ENCODE data around the gene MYMX. TPM values are rescaled to one million over a fixed set of nuclear protein-coding genes. Genes with fewer than 3 reads are reported as not detected.

MYMX gene
- total and polyA plus RNA-seq, 2 of the 13 experiments (the other 11 are each of a cell fraction or from before 2014, with no cell fraction given) = not detected

DNA sequence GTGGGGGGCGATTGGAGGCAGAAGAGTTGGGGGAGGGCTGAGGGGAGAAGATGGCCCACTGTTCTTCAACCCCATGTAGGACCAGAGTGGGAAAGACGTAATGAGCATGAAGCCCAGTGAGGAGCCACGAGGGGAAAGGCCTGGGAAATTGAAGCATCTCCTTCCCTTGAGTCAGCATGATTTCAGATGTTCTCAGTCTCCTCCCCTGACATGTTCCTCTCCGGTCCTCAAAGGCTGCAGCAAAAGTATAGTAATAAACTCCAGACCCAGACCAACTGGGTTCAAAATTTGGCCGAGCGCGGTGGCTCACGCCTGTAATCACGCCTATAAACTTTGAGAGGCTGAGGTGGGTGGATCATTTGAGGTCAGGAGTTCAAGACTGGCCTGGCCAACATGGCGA lies 50.5 kb downstream of the MYMX start:
- peaks cover 0 to 3% of the 10 kb centered on the region in 2 experiments; a peak in 2 of 5 replicates for H3K36me3 ChIP-seq (replicated peaks in 1 of 2; ENCODE audit: control insufficient read depth in 1 of 2, insufficient read depth in 2 of 2, low read length in 2 of 2)
- FAIRE-seq (no peak), DNase-seq (ENCODE audit: low spot score) (no peak), ATAC-seq (no peak)
- WGBS (ENCODE audit: low lambda C conversion rate) = 31% methylated on average over 10 of the region's 10 CpGs
- no peak overlapping the region for H3K4me3 ChIP-seq (replicated peaks in 1 of 3; ENCODE audit: insufficient read depth in 1 of 3, low read depth in 2 of 3, low read length in 3 of 3)
- H4K20me1 ChIP-seq (ENCODE audit: insufficient read depth, low read length) = no peaks in the 10 kb centered on the region
- peaks cover 38% of the 10 kb centered on the region for H3K4me1 ChIP-seq (ENCODE audit: insufficient read depth, low read length)
- H3K9ac ChIP-seq (ENCODE audit: insufficient read depth, low read depth, low read length) = no peak overlapping the region
- ChIA-PET CTCF (ENCODE audit: low intra/inter-chr PET ratio, low total read pairs) (interaction anchor here (2.3 to 4.3 kb wide), 2 partner anchors 37 to 70 kb away, joined by 37 to 65 read pairs; no protein-coding TSS in a partner anchor), POLR2A (interaction anchor here (1.8 to 2.0 kb wide), 2 partner anchors 10 to 20 kb away, joined by 7 to 10 read pairs; partner anchors contain the start of genes HSP90AB1 and SLC35B2)
- peaks cover 9 to 34% of the 10 kb centered on the region in 2 experiments; a peak in 4 of 5 replicates for H3K27me3 ChIP-seq (ENCODE audit: control insufficient read depth in 1 of 2, insufficient read depth in 2 of 2, low read length in 2 of 2)
- in situ Hi-C loops (cut with HindIII; ENCODE audit: extremely low pct_ligation_motif_present, low pct_unique_long_range_greater_than_20kb) (loop anchor here (5.0 kb wide), 1 partner anchor 45 kb away; the partner anchor contains the start of gene AARS2), intact Hi-C loops (cut with micrococcal nuclease; ENCODE audit: unreplicated experiment) (no loop called here)
- no peak for TF ChIP-seq ZNF20 (CRISPR knock-in tag; IDR thresholded peaks at IDR 0.05)
- TF ChIP-seq, protein P1, sequence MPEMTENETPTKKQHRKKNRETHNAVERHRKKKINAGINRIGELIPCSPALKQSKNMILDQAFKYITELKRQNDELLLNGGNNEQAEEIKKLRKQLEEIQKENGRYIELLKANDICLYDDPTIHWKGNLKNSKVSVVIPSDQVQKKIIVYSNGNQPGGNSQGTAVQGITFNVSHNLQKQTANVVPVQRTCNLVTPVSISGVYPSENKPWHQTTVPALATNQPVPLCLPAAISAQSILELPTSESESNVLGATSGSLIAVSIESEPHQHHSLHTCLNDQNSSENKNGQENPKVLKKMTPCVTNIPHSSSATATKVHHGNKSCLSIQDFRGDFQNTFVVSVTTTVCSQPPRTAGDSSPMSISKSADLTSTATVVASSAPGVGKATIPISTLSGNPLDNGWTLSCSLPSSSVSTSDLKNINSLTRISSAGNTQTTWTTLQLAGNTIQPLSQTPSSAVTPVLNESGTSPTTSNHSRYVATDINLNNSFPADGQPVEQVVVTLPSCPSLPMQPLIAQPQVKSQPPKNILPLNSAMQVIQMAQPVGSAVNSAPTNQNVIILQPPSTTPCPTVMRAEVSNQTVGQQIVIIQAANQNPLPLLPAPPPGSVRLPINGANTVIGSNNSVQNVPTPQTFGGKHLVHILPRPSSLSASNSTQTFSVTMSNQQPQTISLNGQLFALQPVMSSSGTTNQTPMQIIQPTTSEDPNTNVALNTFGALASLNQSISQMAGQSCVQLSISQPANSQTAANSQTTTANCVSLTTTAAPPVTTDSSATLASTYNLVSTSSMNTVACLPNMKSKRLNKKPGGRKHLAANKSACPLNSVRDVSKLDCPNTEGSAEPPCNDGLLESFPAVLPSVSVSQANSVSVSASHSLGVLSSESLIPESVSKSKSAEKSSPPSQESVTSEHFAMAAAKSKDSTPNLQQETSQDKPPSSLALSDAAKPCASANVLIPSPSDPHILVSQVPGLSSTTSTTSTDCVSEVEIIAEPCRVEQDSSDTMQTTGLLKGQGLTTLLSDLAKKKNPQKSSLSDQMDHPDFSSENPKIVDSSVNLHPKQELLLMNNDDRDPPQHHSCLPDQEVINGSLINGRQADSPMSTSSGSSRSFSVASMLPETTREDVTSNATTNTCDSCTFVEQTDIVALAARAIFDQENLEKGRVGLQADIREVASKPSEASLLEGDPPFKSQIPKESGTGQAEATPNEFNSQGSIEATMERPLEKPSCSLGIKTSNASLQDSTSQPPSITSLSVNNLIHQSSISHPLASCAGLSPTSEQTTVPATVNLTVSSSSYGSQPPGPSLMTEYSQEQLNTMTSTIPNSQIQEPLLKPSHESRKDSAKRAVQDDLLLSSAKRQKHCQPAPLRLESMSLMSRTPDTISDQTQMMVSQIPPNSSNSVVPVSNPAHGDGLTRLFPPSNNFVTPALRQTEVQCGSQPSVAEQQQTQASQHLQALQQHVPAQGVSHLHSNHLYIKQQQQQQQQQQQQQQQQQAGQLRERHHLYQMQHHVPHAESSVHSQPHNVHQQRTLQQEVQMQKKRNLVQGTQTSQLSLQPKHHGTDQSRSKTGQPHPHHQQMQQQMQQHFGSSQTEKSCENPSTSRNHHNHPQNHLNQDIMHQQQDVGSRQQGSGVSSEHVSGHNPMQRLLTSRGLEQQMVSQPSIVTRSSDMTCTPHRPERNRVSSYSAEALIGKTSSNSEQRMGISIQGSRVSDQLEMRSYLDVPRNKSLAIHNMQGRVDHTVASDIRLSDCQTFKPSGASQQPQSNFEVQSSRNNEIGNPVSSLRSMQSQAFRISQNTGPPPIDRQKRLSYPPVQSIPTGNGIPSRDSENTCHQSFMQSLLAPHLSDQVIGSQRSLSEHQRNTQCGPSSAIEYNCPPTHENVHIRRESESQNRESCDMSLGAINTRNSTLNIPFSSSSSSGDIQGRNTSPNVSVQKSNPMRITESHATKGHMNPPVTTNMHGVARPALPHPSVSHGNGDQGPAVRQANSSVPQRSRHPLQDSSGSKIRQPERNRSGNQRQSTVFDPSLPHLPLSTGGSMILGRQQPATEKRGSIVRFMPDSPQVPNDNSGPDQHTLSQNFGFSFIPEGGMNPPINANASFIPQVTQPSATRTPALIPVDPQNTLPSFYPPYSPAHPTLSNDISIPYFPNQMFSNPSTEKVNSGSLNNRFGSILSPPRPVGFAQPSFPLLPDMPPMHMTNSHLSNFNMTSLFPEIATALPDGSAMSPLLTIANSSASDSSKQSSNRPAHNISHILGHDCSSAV (CRISPR knock-in tag; IDR thresholded peaks at IDR 0.05; ENCODE audit: borderline replicate concordance) = no peak
- no peak overlapping the region for H3K27ac ChIP-seq (ENCODE audit: extremely low read length, insufficient read depth, low read length)
- no peaks in the 10 kb centered on the region for H3K9me3 ChIP-seq (ENCODE audit: low read length)
- H2AFZ ChIP-seq (ENCODE audit: low read length) = no peak overlapping the region
- BruUV-seq (replicated peaks) = no TSS peak
- H3K4me2 ChIP-seq (ENCODE audit: low read depth, low read length) = no peak overlapping the region
- peaks cover 18% of the 10 kb centered on the region for H3K79me2 ChIP-seq (ENCODE audit: insufficient read depth, low read length)

MicroRNA genes within 50 kb of the gene (microRNA counts, 767-probe panel; counts per million panel counts)
- not detected for microRNA hsa-miR-4647

Small RNAs within 50 kb of the gene (small RNA-seq; reads per million reads assigned to genes)
- 0 reads per million in 3 experiments for gene RN7SL811P (ENCODE audit: insufficient read depth in 2 of 3, insufficient read length in 3 of 3, low read depth in 2 of 3, low replicate concordance in 1 of 3)

Other genes starting within 250 kb of the MYMX start
- 178 and 191 TPM in 2 replicates for gene MRPL14, start 89.5 kb upstream of the MYMX start, total RNA-seq (2016; rRNA removed; fragmentation: Illumina TruSeq; extraction: Trizol)
- gene MRPL14, start 89.5 kb upstream of the MYMX start, polyA plus RNA-seq (2011; rRNA removed) = 157 and 166 TPM in 2 replicates
- 13.9 and 27.4 TPM in 2 replicates for gene TMEM63B, start 89.4 kb upstream of the MYMX start, total RNA-seq (2016; rRNA removed; fragmentation: Illumina TruSeq; extraction: Trizol)
- 75.8 and 83.8 TPM in 2 replicates for gene TMEM63B, start 89.4 kb upstream of the MYMX start, polyA plus RNA-seq (2011; rRNA removed)
- 0.07 TPM in 1 of 2 replicates, not detected in the other for gene CAPN11, start 58.1 kb upstream of the MYMX start, total RNA-seq (2016; rRNA removed; fragmentation: Illumina TruSeq; extraction: Trizol)
- 0.11 and 0.13 TPM in 2 replicates for gene CAPN11, start 58.1 kb upstream of the MYMX start, polyA plus RNA-seq (2011; rRNA removed)
- gene SLC29A1, start 6.7 kb downstream of the MYMX start, total RNA-seq (2016; rRNA removed; fragmentation: Illumina TruSeq; extraction: Trizol) = 23.1 and 43.2 TPM in 2 replicates
- 95.5 and 106 TPM in 2 replicates for gene SLC29A1, start 6.7 kb downstream of the MYMX start, polyA plus RNA-seq (2011; rRNA removed)
- gene HSP90AB1, start 30.2 kb downstream of the MYMX start, total RNA-seq (2016; rRNA removed; fragmentation: Illumina TruSeq; extraction: Trizol) = 1,472 and 2,212 TPM in 2 replicates
- gene HSP90AB1, start 30.2 kb downstream of the MYMX start, polyA plus RNA-seq (2011; rRNA removed) = 1,076 and 1,325 TPM in 2 replicates
- gene SLC35B2, start 40.6 kb downstream of the MYMX start, total RNA-seq (2016; rRNA removed; fragmentation: Illumina TruSeq; extraction: Trizol) = 34.9 and 61.1 TPM in 2 replicates
- gene SLC35B2, start 40.6 kb downstream of the MYMX start, polyA plus RNA-seq (2011; rRNA removed) = 148 and 168 TPM in 2 replicates
- 14.5 and 15.0 TPM in 2 replicates for gene NFKBIE, start 48.6 kb downstream of the MYMX start, total RNA-seq (2016; rRNA removed; fragmentation: Illumina TruSeq; extraction: Trizol)
- gene NFKBIE, start 48.6 kb downstream of the MYMX start, polyA plus RNA-seq (2011; rRNA removed) = 6.7 and 8.5 TPM in 2 replicates
- not detected in 2 replicates for gene TMEM151B, start 53.5 kb downstream of the MYMX start, total RNA-seq (2016; rRNA removed; fragmentation: Illumina TruSeq; extraction: Trizol)
- gene TMEM151B, start 53.5 kb downstream of the MYMX start, polyA plus RNA-seq (2011; rRNA removed) = 0.01 TPM in 1 of 2 replicates, not detected in the other
- 13.7 and 24.1 TPM in 2 replicates for gene AARS2, start 96.4 kb downstream of the MYMX start, total RNA-seq (2016; rRNA removed; fragmentation: Illumina TruSeq; extraction: Trizol)
- 7.5 and 8.3 TPM in 2 replicates for gene AARS2, start 96.4 kb downstream of the MYMX start, polyA plus RNA-seq (2011; rRNA removed)
- gene SPATS1, start 125.7 kb downstream of the MYMX start, total RNA-seq (2016; rRNA removed; fragmentation: Illumina TruSeq; extraction: Trizol) = not detected in 2 replicates
- gene SPATS1, start 125.7 kb downstream of the MYMX start, polyA plus RNA-seq (2011; rRNA removed) = not detected in 2 replicates
- 34.2 and 54.5 TPM in 2 replicates for gene CDC5L, start 170.8 kb downstream of the MYMX start, total RNA-seq (2016; rRNA removed; fragmentation: Illumina TruSeq; extraction: Trizol)
- gene CDC5L, start 170.8 kb downstream of the MYMX start, polyA plus RNA-seq (2011; rRNA removed) = 8.5 and 11.0 TPM in 2 replicates